CD14-positive monocyte (primary cell): ENCODE data around the gene WNT11. TPM values are rescaled to one million over a fixed set of nuclear protein-coding genes. Genes with fewer than 3 reads are reported as not detected.

Experiments used
- DNase-seq, 3 donors: peaks; one replicate each; pipeline ENCODE4 v3.0.0-alpha.2; 2011 to 2022
- H2AFZ ChIP-seq: 2 replicates; pipeline ENCODE4 v1.6.0; 2012; ENCODE audit warnings: mild to moderate bottlenecking, low read depth, low read length, inconsistent platforms; ENCODE audit not compliant: insufficient read depth, poor library complexity, severe bottlenecking
- H3K27ac ChIP-seq, 2 donors: 1 replicate in 1 of 2; 2 replicates in 1 of 2; pipeline ENCODE4 v1.5.1; 2012 to 2013; ENCODE audit warnings: low read length in 2 of 2, control low read depth in 1 of 2, inconsistent platforms in 1 of 2, low read depth in 1 of 2, mild to moderate bottlenecking in 1 of 2
- H3K27me3 ChIP-seq, 2 donors: one replicate each; pipeline versions ENCODE4 v1.6.0 to v1.6.1; 2011 to 2013; ENCODE audit warnings: low read length in 2 of 2; ENCODE audit not compliant: control insufficient read depth in 2 of 2, insufficient read depth in 2 of 2
- H3K36me3 ChIP-seq, 2 donors: replicated peaks in 1 of 2; 1 replicate in 1 of 2; 2 replicates in 1 of 2; pipeline versions ENCODE4 v1.5.1 to v1.6.1; 2012 to 2013; ENCODE audit warnings: low read length in 2 of 2, control low read depth in 1 of 2, inconsistent platforms in 1 of 2, mild to moderate bottlenecking in 1 of 2; ENCODE audit not compliant: insufficient read depth in 2 of 2, control insufficient read depth in 1 of 2
- H3K4me1 ChIP-seq, 2 donors: 1 replicate in 1 of 2; 2 replicates in 1 of 2; pipeline versions ENCODE4 v1.5.1 to v1.6.1; 2012 to 2013; ENCODE audit warnings: low read length in 2 of 2, control low read depth in 1 of 2, inconsistent platforms in 1 of 2, mild to moderate bottlenecking in 1 of 2, moderate library complexity in 1 of 2; ENCODE audit not compliant: insufficient read depth in 2 of 2, control insufficient read depth in 1 of 2
- H3K4me2 ChIP-seq: replicated peaks from 2 replicates; pipeline ENCODE3; 2012; ENCODE audit warnings: low read length, moderate library complexity, mild to moderate bottlenecking; ENCODE audit not compliant: poor library complexity, severe bottlenecking; ENCODE audit errors: extremely low read depth
- H3K4me3 ChIP-seq, 3 experiments: fragments of 200-600 bp in 1 of 3; sonication (generic) in 1 of 3; replicated peaks in 1 of 3; 1 replicate in 2 of 3; 2 replicates in 1 of 3; pipeline ENCODE4 v1.5.1; 2011 to 2013; ENCODE audit warnings: low read length in 3 of 3, mild to moderate bottlenecking in 3 of 3, control low read depth in 2 of 3, low read depth in 2 of 3, inconsistent platforms in 1 of 3, moderate library complexity in 1 of 3
- H3K79me2 ChIP-seq: 2 replicates; pipeline ENCODE4 v1.6.0; 2012; ENCODE audit warnings: mild to moderate bottlenecking, control low read depth, inconsistent platforms, low read length, moderate library complexity; ENCODE audit not compliant: insufficient read depth
- H3K9ac ChIP-seq: 2 replicates; pipeline ENCODE4 v1.6.0; 2017; ENCODE audit warnings: low read length, mild to moderate bottlenecking; ENCODE audit not compliant: insufficient read depth, poor library complexity, severe bottlenecking
- H3K9me3 ChIP-seq, 2 donors: replicated peaks in 1 of 2; 1 replicate in 1 of 2; 2 replicates in 1 of 2; pipeline versions ENCODE4 v1.5.1 to v1.6.1; 2012 to 2013; ENCODE audit warnings: low read length in 2 of 2, control low read depth in 1 of 2; ENCODE audit not compliant: control insufficient read depth in 1 of 2, insufficient read depth in 1 of 2
- H4K20me1 ChIP-seq: 2 replicates; pipeline ENCODE4 v1.6.0; 2012; ENCODE audit warnings: mild to moderate bottlenecking, low read length, control low read depth, moderate library complexity; ENCODE audit not compliant: insufficient read depth
- H3K27ac Mint-ChIP-seq, 7 donors: one replicate each; pipeline ENCODE4 v1.8.0; 2020; ENCODE audit warnings: mild to moderate bottlenecking in 7 of 7, mixed read lengths in 7 of 7, moderate library complexity in 6 of 7, inconsistent platforms in 2 of 7
- H3K27me3 Mint-ChIP-seq, 3 donors: one replicate each; pipeline ENCODE4 v1.8.0; 2021 to 2022; ENCODE audit warnings: low read depth in 3 of 3, mild to moderate bottlenecking in 3 of 3, mixed read lengths in 3 of 3, moderate library complexity in 3 of 3, inconsistent platforms in 1 of 3
- H3K36me3 Mint-ChIP-seq, 2 donors: one replicate each; pipeline ENCODE4 v1.8.0; 2020; ENCODE audit warnings: mixed read lengths in 2 of 2, inconsistent platforms in 1 of 2, mild to moderate bottlenecking in 1 of 2
- H3K4me1 Mint-ChIP-seq: one replicate; pipeline ENCODE4 v1.8.0; 2020; ENCODE audit warnings: mild to moderate bottlenecking, mixed read lengths
- H3K4me3 Mint-ChIP-seq, 2 donors: one replicate each; pipeline ENCODE4 v1.8.0; 2020; ENCODE audit warnings: mild to moderate bottlenecking in 2 of 2, mixed read lengths in 2 of 2, moderate library complexity in 1 of 2
- H3K9me3 Mint-ChIP-seq, 7 donors: one replicate each; pipeline ENCODE4 v1.8.0; 2020 to 2022; ENCODE audit warnings: mixed read lengths in 7 of 7, mild to moderate bottlenecking in 6 of 7, moderate library complexity in 6 of 7, inconsistent platforms in 2 of 7
- CTCF ChIP-seq: fragments of 200-600 bp; IDR thresholded peaks from one replicate; pipeline ENCODE4 v1.8.0; 2022; ENCODE audit warnings: antibody characterized with exemption, mild to moderate bottlenecking
- WGBS: methylation state at CpG from one replicate; pipeline ENCODE4 v1.1.5; 2013; ENCODE audit warnings: missing lambda C conversion rate; ENCODE audit not compliant: insufficient coverage; 5-methylcytosine and 5-hydroxymethylcytosine counted together
- intact Hi-C, 2 donors: fragments of 100-400 bp; cut with micrococcal nuclease; formaldehyde crosslinking; loops; one replicate each; pipeline versions ENCODE4 v1.15.0 to v1.15.1; 2023
- polyA plus RNA-seq, 3 donors: library from polyadenylated mRNA; depleted of rRNA in 1 of 3; unstranded in 2 of 3; stranded (reverse) in 1 of 3; fragments of 300-500 nt in 2 of 3; fragments of >200 nt in 1 of 3; fragmentation: Illumina TruSeq in 2 of 3; gene quantifications; 1 replicate in 2 of 3; 2 replicates in 1 of 3; pipeline ENCODE4 v1.2.3, GENCODE V29; 2012 to 2021

Gene WNT11
- polyA plus RNA-seq, 3 donors, result 0.09 to 0.24 (median 0.21) TPM

- no peaks in the 10 kb centered on the region for H3K27me3 ChIP-seq
- TF ChIP-seq CTCF, result peak; percentile 94
- H3K4me2 ChIP-seq, result peak overlapping the region; percentile 91
- Mint-ChIP-seq H3K4me3 (peak overlapping the region; percentile 74 to 93), H3K4me1 (peaks cover 16% of the 10 kb centered on the region), H3K27ac (peak overlapping the region in 1 of 7 donors; percentile 54), H3K27me3 (peaks cover 11 to 18% (median 15%) of the 10 kb centered on the region in 3 donors), H3K9me3 (peaks cover 0 to 2% (median 0%) of the 10 kb centered on the region in 7 donors), H3K36me3 (no peaks in the 10 kb centered on the region)
- no peaks in the 10 kb centered on the region for H4K20me1 ChIP-seq
- WGBS, result 19% methylated on average over 19 of the region's 30 CpGs
- H3K9ac ChIP-seq, result peak overlapping the region; percentile 53
- no peaks in the 10 kb centered on the region for H3K9me3 ChIP-seq
- no peak overlapping the region for H3K27ac ChIP-seq
- DNase-seq, result peak; percentile 67 to 80 (median 70)
- H3K4me1 ChIP-seq, result peaks cover 10 to 12% of the 10 kb centered on the region in 2 donors
- H2AFZ ChIP-seq, result peak overlapping the region; percentile 88
- H3K4me3 ChIP-seq, result peak overlapping the region in 1 of 3 experiments; percentile 73
- H3K36me3 ChIP-seq, result no peaks in the 10 kb centered on the region
- H3K79me2 ChIP-seq, result no peaks in the 10 kb centered on the region
- intact Hi-C loops, result loop anchor here (2.0 to 10.0 kb wide), 4 partner anchors 255 to 447 kb away; no protein-coding TSS in a partner anchor
These were observed 54.1 kb downstream of the WNT11 start for GRCh38 chr11:76152086-76152681.

- H3K27me3 ChIP-seq, result no peaks in the 10 kb centered on the region
- no peaks in the 10 kb centered on the region for H3K9me3 ChIP-seq
- peaks cover 10 to 12% of the 10 kb centered on the region in 2 donors for H3K4me1 ChIP-seq
- no peak for TF ChIP-seq CTCF
- Mint-ChIP-seq H3K9me3 (peaks cover 0 to 2% (median 0%) of the 10 kb centered on the region in 7 donors), H3K27me3 (peaks cover 11 to 18% (median 15%) of the 10 kb centered on the region in 3 donors), H3K36me3 (no peaks in the 10 kb centered on the region), H3K27ac (no peak overlapping the region), H3K4me3 (no peak overlapping the region), H3K4me1 (peaks cover 16% of the 10 kb centered on the region)
- no peak overlapping the region for H3K27ac ChIP-seq
- H2AFZ ChIP-seq, result peak overlapping the region; percentile 88
- H3K4me2 ChIP-seq, result peak overlapping the region; percentile 91
- 94% methylated on average over 3 of the region's 5 CpGs for WGBS
- no peak overlapping the region for H3K4me3 ChIP-seq
- intact Hi-C loops, result loop anchor here (2.0 to 10.0 kb wide), 4 partner anchors 254 to 447 kb away; no protein-coding TSS in a partner anchor
- no peaks in the 10 kb centered on the region for H4K20me1 ChIP-seq
- DNase-seq, result no peak
- H3K36me3 ChIP-seq, result no peaks in the 10 kb centered on the region
- no peak overlapping the region for H3K9ac ChIP-seq
- H3K79me2 ChIP-seq, result no peaks in the 10 kb centered on the region
These were observed 54.7 kb downstream of the WNT11 start for GRCh38 chr11:76151556-76152085.
